Frontal cortex (tissue), 4 donors: ENCODE results near the gene HNRNPL. TPM values are rescaled to one million over a fixed set of nuclear protein-coding genes. Genes with fewer than 3 reads are reported as not detected.

Experiments used
- DNase-seq, 2 donors: peaks; one replicate each; pipeline ENCODE4 v3.0.0; 2012; ENCODE audit warnings: low spot score in 2 of 2
- FAIRE-seq: peaks from 2 replicates; lab custom pipeline; 2012; peaks lifted over from hg19 to GRCh38; lab: Jason Lieb, UNC
- total RNA-seq: library from RNA; depleted of rRNA; stranded (reverse); fragments of >200 nt; gene quantifications from one replicate; pipeline ENCODE4 v1.2.3, GENCODE V29; 2014
- donor health status: control.
- donor health status: control.
- donor health status: control.

Gene HNRNPL
- total RNA-seq, 1 donor from 2014 or later: 372 TPM

DNA sequence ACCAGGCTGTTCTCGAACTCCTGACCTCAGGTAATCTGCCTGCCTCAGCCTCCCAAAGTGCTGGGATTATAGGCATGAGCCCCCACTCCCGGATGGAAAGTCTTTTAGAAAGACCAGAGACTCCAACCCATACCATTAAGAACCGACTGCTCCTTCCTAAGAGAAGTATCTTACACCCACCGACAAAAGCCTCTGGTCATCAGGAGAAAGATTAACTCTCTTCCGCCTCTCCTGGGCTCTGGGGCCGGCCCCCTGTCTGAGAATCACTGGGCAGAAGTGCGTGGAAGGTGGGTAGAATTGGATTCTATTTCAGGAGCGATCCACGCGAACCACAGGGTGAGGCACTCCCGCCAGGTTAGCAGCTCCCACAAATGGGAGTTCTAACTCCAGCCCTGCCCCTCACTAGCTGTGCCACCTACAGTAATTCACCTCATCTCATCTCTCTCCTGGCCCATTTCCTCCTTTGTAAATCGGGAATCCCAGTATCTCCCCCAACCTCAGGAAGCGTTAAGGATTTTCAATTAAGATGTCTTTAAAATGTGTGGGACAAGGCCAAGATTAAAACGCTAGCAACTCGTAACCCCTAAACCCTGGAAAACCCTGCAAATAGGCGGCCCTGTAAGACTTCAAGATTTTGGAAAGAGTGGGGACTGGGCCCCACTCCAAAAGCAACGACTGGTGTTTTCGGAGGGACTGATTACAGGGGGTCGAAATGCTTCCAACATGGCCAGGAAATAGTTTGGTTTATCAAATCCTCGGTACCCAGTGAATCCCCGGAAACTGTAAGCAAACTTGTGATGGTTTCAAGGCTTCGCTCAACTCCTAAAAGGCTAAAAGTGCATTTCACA, 1.3 kb downstream of the HNRNPL start:
- FAIRE-seq (no peak), DNase-seq (no peak)

- FAIRE-seq (no peak), DNase-seq (no peak)
These were observed 3.7 kb downstream of the HNRNPL start for GRCh38 chr19:38846097-38846496.

- DNase-seq (no peak), FAIRE-seq (no peak)
These were observed 4.3 kb downstream of the HNRNPL start for GRCh38 chr19:38845374-38846024.

DNA sequence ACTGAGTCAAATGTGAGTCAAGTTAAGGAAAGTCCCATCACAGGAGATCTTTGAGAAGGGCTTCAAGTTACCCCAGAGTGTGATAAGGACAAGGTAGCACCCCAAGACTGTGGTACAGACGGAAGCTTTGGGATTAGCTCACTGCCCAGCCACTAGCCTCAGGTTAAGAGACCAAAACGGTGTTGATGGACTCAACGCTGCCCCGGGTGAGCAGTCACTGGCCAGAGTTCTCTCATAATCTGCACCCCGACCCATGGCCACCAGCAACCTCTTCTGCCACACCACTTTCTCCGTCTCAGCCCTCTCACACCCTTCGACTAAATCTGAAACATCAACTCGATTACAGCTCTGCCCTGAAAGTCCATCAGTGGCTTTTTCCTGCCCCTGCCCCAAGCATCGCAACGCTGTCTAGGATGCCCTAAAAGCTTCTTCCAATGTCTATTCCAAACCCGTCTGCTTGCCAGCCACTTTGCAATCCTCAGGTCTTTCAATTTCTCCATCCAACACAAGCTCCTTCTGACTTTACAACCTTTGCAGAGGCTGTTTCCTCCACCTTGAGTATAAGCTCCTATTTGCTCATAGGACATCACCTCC, 5.6 kb downstream of the HNRNPL start:
- no peak for FAIRE-seq
- no peak for DNase-seq

GRCh38 chr19:38843175-38843758, 6.5 kb downstream of the HNRNPL start:
- FAIRE-seq (no peak), DNase-seq (no peak)

- FAIRE-seq (no peak), DNase-seq (no peak)
These were observed 7.2 kb downstream of the HNRNPL start for GRCh38 chr19:38842439-38843174.

DNA sequence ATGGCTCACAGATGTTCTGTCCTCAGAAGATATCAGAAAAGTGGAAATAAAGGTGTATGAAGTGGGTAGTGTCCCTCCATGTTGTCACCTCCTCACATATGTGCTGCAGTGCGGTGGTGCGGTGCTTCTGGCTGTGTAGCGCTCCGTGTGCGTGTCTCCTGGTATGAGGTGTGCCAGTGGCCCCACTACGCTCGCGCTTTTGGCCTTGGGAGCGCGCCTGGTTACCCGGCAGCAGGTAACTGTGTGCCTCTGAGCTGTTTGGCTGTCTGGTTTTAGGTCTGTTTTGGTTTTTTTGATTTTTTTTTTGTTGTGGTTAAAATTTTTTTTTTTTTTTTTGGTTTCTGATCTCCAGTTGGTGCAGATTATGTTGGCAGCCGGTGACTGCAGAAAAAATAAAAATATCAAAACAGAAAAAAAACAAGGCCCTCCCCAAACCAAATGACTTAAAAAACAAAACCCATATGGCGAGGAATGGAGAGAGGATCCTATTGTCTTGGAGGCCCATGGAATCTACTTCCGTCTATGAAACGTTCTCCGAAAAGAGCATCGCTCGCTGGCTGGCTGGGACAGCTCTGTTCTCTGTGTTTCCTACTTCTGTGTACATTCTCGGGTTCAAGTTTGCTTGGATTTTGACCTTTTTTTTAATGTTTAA, 7.9 kb downstream of the HNRNPL start:
- DNase-seq: no peak
- FAIRE-seq: no peak

DNA sequence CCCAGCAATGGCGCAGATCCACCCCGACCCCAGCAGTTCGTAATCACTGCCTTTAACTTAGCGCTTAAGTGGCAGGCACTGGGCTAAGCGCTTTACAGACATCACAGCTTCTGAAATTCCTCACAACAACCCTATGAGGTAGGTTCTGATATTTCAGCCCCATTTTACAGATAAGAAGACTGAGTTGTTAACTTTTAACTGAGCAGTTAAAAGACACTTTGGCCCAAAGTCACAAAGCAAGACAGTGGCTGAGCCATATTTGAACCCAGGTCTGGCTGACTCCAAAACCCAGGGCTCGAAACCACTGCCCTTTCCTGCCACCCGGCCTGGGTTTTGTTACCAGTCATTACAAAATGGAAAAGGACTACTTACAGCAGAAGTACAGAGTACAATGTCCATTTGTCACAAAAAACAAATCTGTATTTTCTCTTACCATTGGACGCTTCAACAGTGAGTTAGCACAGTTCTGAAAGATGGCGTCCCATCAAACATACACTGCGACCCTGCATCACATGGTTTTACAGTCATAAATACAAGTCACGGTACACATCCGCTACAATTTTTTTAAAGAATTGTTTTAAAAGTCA, 8.5 kb downstream of the HNRNPL start:
- DNase-seq (no peak), FAIRE-seq (no peak)

DNA sequence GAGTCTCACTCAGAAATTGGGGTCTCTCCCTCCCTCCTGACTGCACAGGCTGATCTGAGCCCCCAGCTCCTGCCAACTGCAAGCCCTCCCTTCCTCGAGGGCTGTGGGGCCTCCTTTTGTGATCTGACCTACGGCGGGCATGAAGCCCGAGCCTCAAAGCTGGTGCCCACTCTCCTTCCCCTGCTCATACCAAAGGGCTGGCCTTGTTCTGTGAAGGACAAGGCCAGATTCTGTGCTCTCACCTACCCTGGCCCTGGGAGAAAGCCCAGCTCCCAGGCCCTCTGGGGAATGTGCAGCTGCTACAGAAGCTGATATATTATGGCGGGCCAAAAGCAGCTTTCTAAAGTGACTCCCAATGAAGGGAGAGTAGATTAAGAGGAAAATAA, 9.2 kb downstream of the HNRNPL start:
- FAIRE-seq (no peak), DNase-seq (no peak)

DNA sequence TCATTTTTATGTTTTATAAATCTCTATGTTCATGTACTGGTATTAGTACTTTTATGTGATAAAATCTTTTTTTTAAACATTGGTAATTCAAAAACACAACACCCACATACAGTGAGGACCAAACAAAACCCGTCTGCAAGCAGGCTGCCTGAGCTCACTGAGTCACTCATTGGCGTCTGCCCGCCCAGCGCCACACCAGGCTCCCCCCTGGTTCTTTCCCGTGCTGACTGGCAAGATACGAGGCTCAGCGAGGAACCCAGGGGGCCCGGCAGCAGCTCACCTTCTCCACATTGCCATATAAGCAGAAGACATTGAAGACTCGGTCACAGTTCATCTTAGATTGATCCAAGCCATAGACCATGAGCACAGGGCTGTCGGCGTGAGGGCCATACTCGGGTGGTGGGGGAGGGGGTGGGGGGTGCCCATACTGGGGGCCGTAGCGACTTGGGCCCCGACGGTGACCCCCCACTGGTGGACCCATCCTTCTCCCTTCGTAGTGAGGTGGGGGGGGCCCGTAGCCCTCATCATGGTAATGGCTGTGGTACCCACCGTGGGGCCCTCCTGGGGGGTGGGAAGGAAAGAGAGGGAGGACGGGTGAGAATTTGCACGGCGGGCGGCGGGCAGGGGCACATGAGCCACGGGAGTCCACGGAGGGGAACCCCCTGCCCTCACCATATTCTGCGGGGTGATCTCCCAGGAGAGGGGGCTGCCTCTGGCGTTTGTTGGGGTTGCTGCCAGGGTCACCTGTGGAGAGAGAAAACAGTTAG, 9.8 kb downstream of the HNRNPL start:
- FAIRE-seq: no peak
- DNase-seq: no peak

DNA sequence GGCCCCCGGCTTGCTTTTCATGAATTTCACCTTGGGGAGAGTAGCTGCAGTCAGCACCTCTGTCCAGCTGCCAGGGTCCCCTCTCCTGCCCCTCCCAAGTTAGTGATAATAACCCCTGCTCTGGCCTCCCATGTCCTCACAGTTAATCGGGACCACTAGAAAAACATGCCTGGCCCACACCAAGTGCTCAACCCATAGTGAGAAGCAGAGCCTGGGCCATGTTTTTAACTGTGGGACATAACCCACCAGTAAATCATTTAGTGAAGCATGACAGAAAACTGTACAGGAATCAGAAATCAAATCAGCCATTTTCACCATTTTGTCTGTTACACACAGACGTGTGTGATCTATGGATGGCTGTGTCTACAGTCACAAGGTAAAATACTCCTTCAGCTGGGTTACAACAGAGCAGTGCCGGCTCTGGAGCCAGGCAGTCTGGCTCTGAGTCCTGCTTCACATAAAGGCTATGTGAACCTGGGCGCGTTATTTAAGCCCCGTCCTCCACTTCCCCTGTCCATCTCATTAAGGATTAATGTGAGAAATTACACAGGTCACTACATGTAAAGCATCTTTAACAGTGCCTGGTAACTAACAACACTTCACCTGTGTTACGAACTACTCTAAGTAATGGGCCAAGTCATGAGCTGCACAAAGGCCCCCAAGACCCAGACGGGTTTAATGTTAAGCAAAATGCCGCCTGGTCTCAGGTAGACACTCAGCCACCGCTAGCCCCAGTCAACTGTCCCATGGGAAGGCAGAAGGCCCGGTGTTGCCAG, 10.6 kb downstream of the HNRNPL start:
- DNase-seq: no peak
- no peak for FAIRE-seq

DNA sequence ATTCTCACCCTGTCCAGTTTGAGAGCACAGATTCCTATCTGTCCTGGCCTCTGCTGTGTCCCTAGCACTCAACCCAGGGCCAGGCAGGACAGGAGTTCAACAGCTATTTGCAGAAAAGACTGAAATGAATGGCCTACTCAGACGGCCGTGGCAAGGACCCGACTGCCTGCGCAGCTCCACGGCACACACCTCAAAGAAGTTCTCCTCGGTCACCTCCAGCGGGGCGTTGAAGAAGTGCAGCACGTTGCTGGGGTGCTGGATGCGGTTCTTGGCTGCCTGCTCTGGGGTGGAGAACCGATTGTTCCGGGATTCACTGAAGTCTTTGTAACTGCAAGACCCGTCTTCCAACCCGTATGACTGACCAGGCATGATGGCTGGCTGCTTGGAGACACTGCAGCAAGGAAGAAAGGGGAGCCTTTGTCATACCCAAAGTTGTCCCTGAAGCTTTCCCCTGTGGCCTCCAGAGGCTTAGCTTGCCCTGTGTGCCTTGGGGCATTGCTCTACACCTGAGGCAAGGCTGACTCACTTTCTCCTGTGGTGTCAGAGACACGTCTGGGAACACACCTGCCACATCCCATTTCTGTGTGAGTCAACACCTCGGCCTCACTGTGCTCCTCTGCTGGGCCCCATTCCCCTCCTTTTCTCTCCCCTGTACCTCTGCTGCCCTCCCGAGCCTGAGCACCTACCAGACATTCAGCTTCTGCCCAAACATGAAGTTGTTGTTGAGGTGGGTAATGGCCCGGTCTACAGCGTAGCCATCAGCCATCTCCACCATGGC, 11.4 kb downstream of the HNRNPL start:
- FAIRE-seq: no peak
- DNase-seq: no peak

- no peak for FAIRE-seq
- no peak for DNase-seq
These were observed 12.1 kb downstream of the HNRNPL start for GRCh38 chr19:38837656-38838121.

DNA sequence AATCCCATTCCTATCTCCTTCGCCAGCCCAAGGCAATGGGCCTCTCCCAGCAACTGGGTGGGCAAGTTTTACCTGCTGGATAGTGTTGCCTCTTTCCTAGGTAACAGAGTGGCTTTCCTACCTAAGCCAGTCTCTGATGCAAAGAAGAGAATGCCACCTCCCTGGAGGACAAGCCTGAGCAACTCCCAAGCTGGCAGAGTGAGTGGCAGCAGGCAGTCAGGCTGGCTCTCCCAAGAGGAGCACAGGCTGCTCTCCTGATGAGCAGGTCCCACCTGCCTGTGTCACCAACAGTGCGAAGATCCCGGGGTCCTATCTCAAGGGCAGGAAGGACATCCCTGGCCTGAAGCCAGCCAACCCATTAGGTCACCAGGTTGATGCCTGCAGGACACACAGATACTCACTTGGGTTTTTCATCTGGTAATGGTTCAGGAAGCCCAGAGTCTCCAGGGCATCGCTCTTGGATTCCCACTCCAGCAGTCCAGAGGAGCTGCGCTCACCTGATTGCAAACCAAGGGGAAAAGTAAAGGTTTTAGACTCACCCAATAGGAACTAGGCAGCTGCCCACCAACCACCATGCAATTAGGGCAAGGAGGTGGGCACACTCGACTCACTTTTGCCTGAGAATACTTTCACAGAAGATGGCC, 12.7 kb downstream of the HNRNPL start:
- DNase-seq (no peak), FAIRE-seq (no peak)

DNA sequence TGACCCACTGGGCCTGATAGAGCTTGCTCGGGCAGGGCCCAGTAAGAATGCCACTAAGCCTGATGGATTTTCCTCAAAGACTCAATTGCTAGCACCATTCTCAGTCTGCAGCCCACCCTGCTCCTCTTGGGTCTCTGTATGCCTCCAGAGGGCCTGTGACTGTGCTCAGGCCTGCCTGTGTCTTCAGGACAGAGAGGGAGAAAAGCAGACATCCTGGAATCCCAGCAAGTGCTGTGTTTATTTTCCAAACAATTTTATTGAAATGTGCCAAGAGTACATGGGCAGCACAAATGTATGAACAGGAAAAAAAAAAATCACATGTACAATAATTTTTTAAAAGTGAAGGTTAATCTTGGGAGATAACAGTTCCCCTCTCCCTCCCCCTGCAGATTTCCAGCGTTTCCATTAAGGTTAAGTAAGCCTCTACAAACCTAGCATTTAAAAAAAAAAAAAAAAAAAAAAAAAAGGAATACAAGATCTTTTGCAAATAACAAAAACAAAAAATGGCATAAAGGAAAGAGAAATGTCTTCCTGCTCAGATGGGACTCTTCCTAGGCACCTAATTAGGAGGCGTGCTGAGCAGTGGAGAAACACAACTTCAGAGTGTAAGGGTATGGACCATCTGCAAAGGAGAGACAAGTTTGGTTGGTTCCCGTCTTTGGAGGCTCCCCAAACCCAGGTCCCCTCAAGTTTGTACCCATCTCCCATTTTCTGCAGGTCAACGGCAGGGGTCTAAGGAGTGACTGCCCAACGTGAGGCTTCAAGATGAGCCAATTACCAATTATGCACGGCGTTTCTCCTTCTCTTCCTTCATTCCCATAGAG, 13.4 kb downstream of the HNRNPL start:
- DNase-seq (no peak), FAIRE-seq (no peak)

DNA sequence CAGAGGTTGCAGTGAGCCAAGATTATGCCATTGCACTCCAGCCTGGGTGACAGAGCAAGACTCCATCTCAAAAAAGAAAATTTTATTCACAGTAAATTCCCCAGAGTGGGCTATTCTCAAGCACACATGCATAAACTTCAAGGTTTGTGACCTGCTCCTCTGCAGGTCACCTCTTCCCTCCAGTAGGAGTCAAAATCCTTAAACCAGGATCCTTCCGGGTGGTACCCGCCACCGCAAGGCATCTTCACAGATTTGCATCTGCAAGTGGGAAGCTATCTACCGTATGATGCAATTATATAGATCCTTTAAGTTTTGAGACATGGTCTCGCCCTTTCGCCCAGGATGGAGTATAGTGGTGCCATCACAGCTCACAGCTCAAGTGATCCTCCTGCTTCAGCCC, 15.2 kb downstream of the HNRNPL start:
- FAIRE-seq (no peak), DNase-seq (no peak)
